CD14-positive monocyte (primary cell): ENCODE measurements around the gene DNAH7. TPM values are rescaled to one million over a fixed set of nuclear protein-coding genes. Genes with fewer than 3 reads are reported as not detected.

Experiments used
- DNase-seq, 3 donors: peaks; one replicate each; pipeline ENCODE4 v3.0.0-alpha.2; 2011 to 2022
- H2AFZ ChIP-seq: 2 replicates; pipeline ENCODE4 v1.6.0; 2012; ENCODE audit warnings: mild to moderate bottlenecking, low read depth, low read length, inconsistent platforms; ENCODE audit not compliant: insufficient read depth, poor library complexity, severe bottlenecking
- H3K27ac ChIP-seq, 2 donors: 1 replicate in 1 of 2; 2 replicates in 1 of 2; pipeline ENCODE4 v1.5.1; 2012 to 2013; ENCODE audit warnings: low read length in 2 of 2, control low read depth in 1 of 2, inconsistent platforms in 1 of 2, low read depth in 1 of 2, mild to moderate bottlenecking in 1 of 2
- H3K27me3 ChIP-seq, 2 donors: one replicate each; pipeline versions ENCODE4 v1.6.0 to v1.6.1; 2011 to 2013; ENCODE audit warnings: low read length in 2 of 2; ENCODE audit not compliant: control insufficient read depth in 2 of 2, insufficient read depth in 2 of 2
- H3K36me3 ChIP-seq, 2 donors: replicated peaks in 1 of 2; 1 replicate in 1 of 2; 2 replicates in 1 of 2; pipeline versions ENCODE4 v1.5.1 to v1.6.1; 2012 to 2013; ENCODE audit warnings: low read length in 2 of 2, control low read depth in 1 of 2, inconsistent platforms in 1 of 2, mild to moderate bottlenecking in 1 of 2; ENCODE audit not compliant: insufficient read depth in 2 of 2, control insufficient read depth in 1 of 2
- H3K4me1 ChIP-seq, 2 donors: 1 replicate in 1 of 2; 2 replicates in 1 of 2; pipeline versions ENCODE4 v1.5.1 to v1.6.1; 2012 to 2013; ENCODE audit warnings: low read length in 2 of 2, control low read depth in 1 of 2, inconsistent platforms in 1 of 2, mild to moderate bottlenecking in 1 of 2, moderate library complexity in 1 of 2; ENCODE audit not compliant: insufficient read depth in 2 of 2, control insufficient read depth in 1 of 2
- H3K4me2 ChIP-seq: replicated peaks from 2 replicates; pipeline ENCODE3; 2012; ENCODE audit warnings: low read length, moderate library complexity, mild to moderate bottlenecking; ENCODE audit not compliant: poor library complexity, severe bottlenecking; ENCODE audit errors: extremely low read depth
- H3K4me3 ChIP-seq, 3 experiments: fragments of 200-600 bp in 1 of 3; sonication (generic) in 1 of 3; replicated peaks in 1 of 3; 1 replicate in 2 of 3; 2 replicates in 1 of 3; pipeline ENCODE4 v1.5.1; 2011 to 2013; ENCODE audit warnings: low read length in 3 of 3, mild to moderate bottlenecking in 3 of 3, control low read depth in 2 of 3, low read depth in 2 of 3, inconsistent platforms in 1 of 3, moderate library complexity in 1 of 3
- H3K79me2 ChIP-seq: 2 replicates; pipeline ENCODE4 v1.6.0; 2012; ENCODE audit warnings: mild to moderate bottlenecking, control low read depth, inconsistent platforms, low read length, moderate library complexity; ENCODE audit not compliant: insufficient read depth
- H3K9ac ChIP-seq: 2 replicates; pipeline ENCODE4 v1.6.0; 2017; ENCODE audit warnings: low read length, mild to moderate bottlenecking; ENCODE audit not compliant: insufficient read depth, poor library complexity, severe bottlenecking
- H3K9me3 ChIP-seq, 2 donors: replicated peaks in 1 of 2; 1 replicate in 1 of 2; 2 replicates in 1 of 2; pipeline versions ENCODE4 v1.5.1 to v1.6.1; 2012 to 2013; ENCODE audit warnings: low read length in 2 of 2, control low read depth in 1 of 2; ENCODE audit not compliant: control insufficient read depth in 1 of 2, insufficient read depth in 1 of 2
- H4K20me1 ChIP-seq: 2 replicates; pipeline ENCODE4 v1.6.0; 2012; ENCODE audit warnings: mild to moderate bottlenecking, low read length, control low read depth, moderate library complexity; ENCODE audit not compliant: insufficient read depth
- H3K27ac Mint-ChIP-seq, 7 donors: one replicate each; pipeline ENCODE4 v1.8.0; 2020; ENCODE audit warnings: mild to moderate bottlenecking in 7 of 7, mixed read lengths in 7 of 7, moderate library complexity in 6 of 7, inconsistent platforms in 2 of 7
- H3K27me3 Mint-ChIP-seq, 3 donors: one replicate each; pipeline ENCODE4 v1.8.0; 2021 to 2022; ENCODE audit warnings: low read depth in 3 of 3, mild to moderate bottlenecking in 3 of 3, mixed read lengths in 3 of 3, moderate library complexity in 3 of 3, inconsistent platforms in 1 of 3
- H3K36me3 Mint-ChIP-seq, 2 donors: one replicate each; pipeline ENCODE4 v1.8.0; 2020; ENCODE audit warnings: mixed read lengths in 2 of 2, inconsistent platforms in 1 of 2, mild to moderate bottlenecking in 1 of 2
- H3K4me1 Mint-ChIP-seq: one replicate; pipeline ENCODE4 v1.8.0; 2020; ENCODE audit warnings: mild to moderate bottlenecking, mixed read lengths
- H3K4me3 Mint-ChIP-seq, 2 donors: one replicate each; pipeline ENCODE4 v1.8.0; 2020; ENCODE audit warnings: mild to moderate bottlenecking in 2 of 2, mixed read lengths in 2 of 2, moderate library complexity in 1 of 2
- H3K9me3 Mint-ChIP-seq, 7 donors: one replicate each; pipeline ENCODE4 v1.8.0; 2020 to 2022; ENCODE audit warnings: mixed read lengths in 7 of 7, mild to moderate bottlenecking in 6 of 7, moderate library complexity in 6 of 7, inconsistent platforms in 2 of 7
- CTCF ChIP-seq: fragments of 200-600 bp; IDR thresholded peaks from one replicate; pipeline ENCODE4 v1.8.0; 2022; ENCODE audit warnings: antibody characterized with exemption, mild to moderate bottlenecking
- WGBS: methylation state at CpG from one replicate; pipeline ENCODE4 v1.1.5; 2013; ENCODE audit warnings: missing lambda C conversion rate; ENCODE audit not compliant: insufficient coverage; 5-methylcytosine and 5-hydroxymethylcytosine counted together
- intact Hi-C, 2 donors: fragments of 100-400 bp; cut with micrococcal nuclease; formaldehyde crosslinking; loops; one replicate each; pipeline versions ENCODE4 v1.15.0 to v1.15.1; 2023
- polyA plus RNA-seq, 3 donors: library from polyadenylated mRNA; depleted of rRNA in 1 of 3; unstranded in 2 of 3; stranded (reverse) in 1 of 3; fragments of 300-500 nt in 2 of 3; fragments of >200 nt in 1 of 3; fragmentation: Illumina TruSeq in 2 of 3; gene quantifications; 1 replicate in 2 of 3; 2 replicates in 1 of 3; pipeline ENCODE4 v1.2.3, GENCODE V29; 2012 to 2021

Gene DNAH7
- polyA plus RNA-seq, 3 donors = 0.07 TPM; not detected in 2

GRCh38 chr2:196101325-196101991 is 32.8 kb upstream of the DNAH7 start:
- no peak overlapping the region for H3K4me3 Mint-ChIP-seq
- no peak overlapping the region for H3K9ac ChIP-seq

GRCh38 chr2:196099916-196100315 is 31.3 kb upstream of the DNAH7 start:
- H3K4me2 ChIP-seq = no peak overlapping the region
- Mint-ChIP-seq H3K27ac (no peak overlapping the region), H3K36me3 (no peaks in the 10 kb centered on the region), H3K27me3 (peaks cover 0 to 1% (median 0%) of the 10 kb centered on the region in 3 donors), H3K4me1 (peaks cover 21% of the 10 kb centered on the region), H3K4me3 (no peak overlapping the region), H3K9me3 (peaks cover 0 to 2% (median 0%) of the 10 kb centered on the region in 7 donors)
- WGBS = 53% methylated on average over 2 of the region's 3 CpGs
- no peak for TF ChIP-seq CTCF
- H3K79me2 ChIP-seq = no peaks in the 10 kb centered on the region
- H4K20me1 ChIP-seq = no peaks in the 10 kb centered on the region
- no peak for DNase-seq
- H3K27ac ChIP-seq = no peak overlapping the region
- intact Hi-C loops = no loop called here
- H3K4me1 ChIP-seq = peaks cover 11 to 16% of the 10 kb centered on the region in 2 donors
- H3K4me3 ChIP-seq = no peak overlapping the region
- no peak overlapping the region for H3K9ac ChIP-seq
- no peaks in the 10 kb centered on the region for H3K9me3 ChIP-seq
- no peak overlapping the region for H2AFZ ChIP-seq
- no peaks in the 10 kb centered on the region for H3K27me3 ChIP-seq
- H3K36me3 ChIP-seq = no peaks in the 10 kb centered on the region

More at GRCh38 chr2:196101325-196101991, 32.8 kb upstream of the DNAH7 start:
- Histone ChIP-seq H3K9me3 (no peaks in the 10 kb centered on the region), H3K4me1 (peaks cover 16 to 22% of the 10 kb centered on the region in 2 donors), H3K79me2 (no peaks in the 10 kb centered on the region), H2AFZ (peak overlapping the region; percentile 10), H3K27ac (no peak overlapping the region), H3K4me2 (no peak overlapping the region), H3K4me3 (no peak overlapping the region), H3K36me3 (no peaks in the 10 kb centered on the region), H3K27me3 (no peaks in the 10 kb centered on the region), H4K20me1 (no peaks in the 10 kb centered on the region)
- Mint-ChIP-seq H3K27me3 (peaks cover 0 to 1% (median 0%) of the 10 kb centered on the region in 3 donors), H3K27ac (peak overlapping the region in 1 of 7 donors; percentile 73), H3K36me3 (no peaks in the 10 kb centered on the region), H3K9me3 (peaks cover 0 to 2% (median 0%) of the 10 kb centered on the region in 7 donors), H3K4me1 (peaks cover 31% of the 10 kb centered on the region)
- peak in 1 of 3 donors; percentile 20 for DNase-seq
- TF ChIP-seq CTCF = no peak
- intact Hi-C loops = no loop called here
- WGBS = 53% methylated on average over 5 of the region's 6 CpGs
